ENCODE measurements around the gene SOX18.

The SOX18 gene

GRCh38 chr20:64071341-64072332 is 22.2 kb upstream of the SOX18 start:
- in situ Hi-C loops (cut with HindIII; ENCODE audit: low pct_ligation_motif_present, low pct_unique_long_range_greater_than_20kb, low sequenced_read_pairs): no loop called here
- DNase-seq: no peak

- DNase-seq: no peak
- in situ Hi-C loops (cut with HindIII; ENCODE audit: low pct_ligation_motif_present, low pct_unique_long_range_greater_than_20kb, low sequenced_read_pairs): no loop called here
Measured at GRCh38 chr20:64070244-64070993, 21.0 kb upstream of the SOX18 start.

- in situ Hi-C loops (cut with HindIII; ENCODE audit: low pct_ligation_motif_present, low pct_unique_long_range_greater_than_20kb, low sequenced_read_pairs): no loop called here
Measured at GRCh38 chr20:64069614-64070243, 20.3 kb upstream of the SOX18 start.

GRCh38 chr20:64069209-64069613 is 19.8 kb upstream of the SOX18 start:
- in situ Hi-C loops (cut with HindIII; ENCODE audit: low pct_ligation_motif_present, low pct_unique_long_range_greater_than_20kb, low sequenced_read_pairs): no loop called here
- no peak for DNase-seq

More at GRCh38 chr20:64069614-64070243, 20.3 kb upstream of the SOX18 start:
- peak; percentile 33 for DNase-seq

GRCh38 chr20:64068386-64069208 is 19.2 kb upstream of the SOX18 start:
- in situ Hi-C loops (cut with HindIII; ENCODE audit: low pct_ligation_motif_present, low pct_unique_long_range_greater_than_20kb, low sequenced_read_pairs): no loop called here
- no peak for DNase-seq

- in situ Hi-C loops (cut with HindIII; ENCODE audit: low pct_ligation_motif_present, low pct_unique_long_range_greater_than_20kb, low sequenced_read_pairs): no loop called here
Measured at GRCh38 chr20:64067733-64068307, 18.4 kb upstream of the SOX18 start.

GRCh38 chr20:64067005-64067632 is 17.7 kb upstream of the SOX18 start:
- in situ Hi-C loops (cut with HindIII; ENCODE audit: low pct_ligation_motif_present, low pct_unique_long_range_greater_than_20kb, low sequenced_read_pairs): no loop called here

More at GRCh38 chr20:64067733-64068307, 18.4 kb upstream of the SOX18 start:
- DNase-seq: no peak

GRCh38 chr20:64065974-64066343 is 16.5 kb upstream of the SOX18 start:
- in situ Hi-C loops (cut with HindIII; ENCODE audit: low pct_ligation_motif_present, low pct_unique_long_range_greater_than_20kb, low sequenced_read_pairs): no loop called here
- peak; percentile 92 for DNase-seq

More at GRCh38 chr20:64067005-64067632, 17.7 kb upstream of the SOX18 start:
- DNase-seq: no peak

- in situ Hi-C loops (cut with HindIII; ENCODE audit: low pct_ligation_motif_present, low pct_unique_long_range_greater_than_20kb, low sequenced_read_pairs): no loop called here
- DNase-seq: no peak
Measured at GRCh38 chr20:64065062-64065973, 15.9 kb upstream of the SOX18 start.

- in situ Hi-C loops (cut with HindIII; ENCODE audit: low pct_ligation_motif_present, low pct_unique_long_range_greater_than_20kb, low sequenced_read_pairs): no loop called here
- peak; percentile 66 for DNase-seq
Measured at GRCh38 chr20:64064145-64064698, 14.8 kb upstream of the SOX18 start.

- in situ Hi-C loops (cut with HindIII; ENCODE audit: low pct_ligation_motif_present, low pct_unique_long_range_greater_than_20kb, low sequenced_read_pairs): no loop called here
- DNase-seq: no peak
Measured at GRCh38 chr20:64063389-64064144, 14.1 kb upstream of the SOX18 start.

- peak; percentile 93 for DNase-seq
- in situ Hi-C loops (cut with HindIII; ENCODE audit: low pct_ligation_motif_present, low pct_unique_long_range_greater_than_20kb, low sequenced_read_pairs): no loop called here
Measured at GRCh38 chr20:64062596-64063388, 13.4 kb upstream of the SOX18 start, which contains the start of gene TCEA2. Gene TCEA2, plus strand, starts transcription at chr20:64063198. Its CDS starts 115 bp downstream, at chr20:64063313.

- in situ Hi-C loops (cut with HindIII; ENCODE audit: low pct_ligation_motif_present, low pct_unique_long_range_greater_than_20kb, low sequenced_read_pairs): no loop called here
- no peak for DNase-seq
Measured at GRCh38 chr20:64062276-64062595, 12.8 kb upstream of the SOX18 start.

GRCh38 chr20:64058536-64058935 is 9.1 kb upstream of the SOX18 start:
- in situ Hi-C loops (cut with HindIII; ENCODE audit: low pct_ligation_motif_present, low pct_unique_long_range_greater_than_20kb, low sequenced_read_pairs): no loop called here
- no peak for DNase-seq
